Cardiac fibroblast (primary cell): Measurements from ENCODE around the gene KLB.

Source experiments
- DNase-seq, 2 donors: peaks; one replicate each; pipeline versions ENCODE4 v3.0.0 to v3.0.0-alpha.2; 2010; ENCODE audit warnings: low read depth in 2 of 2
- H3K4me3 ChIP-seq, 2 donors: replicated peaks in 1 of 2; 1 replicate in 1 of 2; 2 replicates in 1 of 2; pipeline ENCODE4 v1.5.1; 2011; ENCODE audit warnings: low read depth in 2 of 2, low read length in 2 of 2, mild to moderate bottlenecking in 2 of 2, moderate library complexity in 1 of 2
- CTCF ChIP-seq: IDR thresholded peaks from one replicate; pipeline ENCODE4 v1.5.1; 2011; ENCODE audit warnings: low read depth, mild to moderate bottlenecking, low read length, inconsistent platforms

The KLB gene

GRCh38 chr4:39442998-39443397 is 36.3 kb downstream of the KLB start:
- TF ChIP-seq CTCF = no peak
- DNase-seq = no peak

GRCh38 chr4:39446483-39446841 is 39.7 kb downstream of the KLB start:
- no peak for DNase-seq
- no peak for TF ChIP-seq CTCF
- peak overlapping the region; percentile 41 to 43 for H3K4me3 ChIP-seq

More at GRCh38 chr4:39442998-39443397, 36.3 kb downstream of the KLB start:
- H3K4me3 ChIP-seq = no peak overlapping the region

GRCh38 chr4:39446842-39447573 is 40.3 kb downstream of the KLB start:
- DNase-seq = peak; percentile 75 to 76
- H3K4me3 ChIP-seq = peak overlapping the region; percentile 41 to 43
- peak; percentile 43 for TF ChIP-seq CTCF

- no peak for DNase-seq
- no peak for TF ChIP-seq CTCF
- H3K4me3 ChIP-seq = no peak overlapping the region
Measured at GRCh38 chr4:39450618-39451017, 43.9 kb downstream of the KLB start.

GRCh38 chr4:39451423-39452023 is 44.8 kb downstream of the KLB start:
- TF ChIP-seq CTCF = no peak

GRCh38 chr4:39452153-39452859 is 45.6 kb downstream of the KLB start:
- no peak for DNase-seq
- no peak for TF ChIP-seq CTCF
- no peak overlapping the region for H3K4me3 ChIP-seq

More at GRCh38 chr4:39451423-39452023, 44.8 kb downstream of the KLB start:
- no peak overlapping the region for H3K4me3 ChIP-seq
- no peak for DNase-seq
